ENCODE data around the gene MYO1B. TPM values are rescaled to one million over a fixed set of nuclear protein-coding genes. Genes with fewer than 3 reads are reported as not detected.

MYO1B gene
- total RNA-seq, 1 experiment from 2014 or later = 43.6 TPM

DNA sequence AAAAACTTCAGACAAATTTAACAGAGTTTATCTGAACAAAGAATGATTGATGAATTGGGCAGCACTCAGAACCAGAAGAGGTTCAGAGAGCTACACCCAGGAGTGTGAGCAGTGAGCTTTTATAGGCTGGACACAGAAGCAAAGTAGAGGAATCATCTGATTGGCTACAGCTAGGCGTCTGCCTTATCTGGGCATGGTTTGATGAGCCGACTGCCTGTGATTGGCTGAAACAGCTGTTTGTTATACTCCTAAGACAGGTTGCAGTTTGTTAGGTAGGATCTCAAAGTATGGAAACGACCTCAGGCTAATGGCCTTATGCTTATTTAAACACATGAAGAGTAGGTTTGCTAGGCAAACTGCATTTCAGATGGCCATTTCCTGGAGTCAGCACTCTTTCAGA lies 188.9 kb downstream of the MYO1B start (continued):
- TF ChIP-seq, protein P1, sequence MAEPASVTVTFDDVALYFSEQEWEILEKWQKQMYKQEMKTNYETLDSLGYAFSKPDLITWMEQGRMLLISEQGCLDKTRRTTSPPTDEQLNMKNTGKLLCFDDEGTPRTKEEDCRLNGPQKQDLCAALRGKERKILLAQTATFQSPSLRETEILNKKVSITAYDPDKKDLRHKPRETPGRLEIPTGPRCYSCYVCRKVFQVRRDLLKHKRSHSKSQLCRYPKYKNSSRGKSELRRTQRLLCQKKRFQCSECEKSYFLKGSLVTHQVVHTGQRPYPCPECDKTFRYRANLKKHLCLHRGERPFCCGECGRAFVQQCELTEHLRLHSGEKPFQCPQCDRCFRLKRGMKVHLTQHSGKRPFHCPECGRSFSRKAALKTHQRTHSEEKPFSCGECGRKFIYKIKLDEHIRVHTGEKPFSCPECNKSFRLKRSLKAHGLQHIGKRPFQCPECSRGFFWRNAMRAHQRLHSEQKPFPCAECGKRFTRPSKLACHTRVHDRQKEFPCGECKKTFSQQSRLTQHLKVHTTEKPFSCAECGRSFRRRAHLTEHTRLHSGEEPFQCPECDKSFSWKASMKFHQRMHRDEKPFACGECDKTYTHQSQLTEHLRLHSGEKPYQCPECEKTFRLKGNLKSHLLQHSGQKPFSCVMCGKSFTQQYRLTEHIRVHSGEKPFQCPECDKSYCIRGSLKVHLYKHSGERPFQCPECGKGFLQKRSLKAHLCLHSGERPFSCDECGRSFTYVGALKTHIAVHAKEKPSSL (CRISPR knock-in tag; conservative IDR thresholded peaks at IDR 0.05) = no peak

DNA sequence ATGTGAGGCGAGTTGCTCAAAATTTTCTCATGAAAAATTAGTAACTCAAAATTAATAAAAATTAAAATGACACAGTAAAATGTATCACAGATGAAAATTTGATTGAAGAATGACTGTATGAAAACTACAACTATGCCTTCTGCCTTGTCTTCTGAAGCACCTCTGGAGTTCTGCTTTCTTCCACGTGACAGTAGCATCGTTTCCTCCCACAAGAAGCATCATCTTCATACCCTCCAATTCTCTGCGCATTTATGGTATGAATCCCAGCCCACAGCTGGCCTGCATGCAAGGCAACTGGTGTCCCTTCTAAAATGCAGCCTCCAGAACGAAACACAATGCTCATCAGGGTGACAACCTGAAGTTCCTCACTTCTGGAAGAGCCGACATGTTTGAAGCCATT lies 189.9 kb downstream of the MYO1B start:
- Mint-ChIP-seq H3K4me1 (no peaks in the 10 kb centered on the region), H3K9me3 (peaks cover 13% of the 10 kb centered on the region), H3K27ac (no peak overlapping the region), H3K27me3 (ENCODE audit: low read depth) (no peaks in the 10 kb centered on the region), H3K36me3 (no peaks in the 10 kb centered on the region), H3K4me3 (no peak overlapping the region)
- TF ChIP-seq, protein P2, sequence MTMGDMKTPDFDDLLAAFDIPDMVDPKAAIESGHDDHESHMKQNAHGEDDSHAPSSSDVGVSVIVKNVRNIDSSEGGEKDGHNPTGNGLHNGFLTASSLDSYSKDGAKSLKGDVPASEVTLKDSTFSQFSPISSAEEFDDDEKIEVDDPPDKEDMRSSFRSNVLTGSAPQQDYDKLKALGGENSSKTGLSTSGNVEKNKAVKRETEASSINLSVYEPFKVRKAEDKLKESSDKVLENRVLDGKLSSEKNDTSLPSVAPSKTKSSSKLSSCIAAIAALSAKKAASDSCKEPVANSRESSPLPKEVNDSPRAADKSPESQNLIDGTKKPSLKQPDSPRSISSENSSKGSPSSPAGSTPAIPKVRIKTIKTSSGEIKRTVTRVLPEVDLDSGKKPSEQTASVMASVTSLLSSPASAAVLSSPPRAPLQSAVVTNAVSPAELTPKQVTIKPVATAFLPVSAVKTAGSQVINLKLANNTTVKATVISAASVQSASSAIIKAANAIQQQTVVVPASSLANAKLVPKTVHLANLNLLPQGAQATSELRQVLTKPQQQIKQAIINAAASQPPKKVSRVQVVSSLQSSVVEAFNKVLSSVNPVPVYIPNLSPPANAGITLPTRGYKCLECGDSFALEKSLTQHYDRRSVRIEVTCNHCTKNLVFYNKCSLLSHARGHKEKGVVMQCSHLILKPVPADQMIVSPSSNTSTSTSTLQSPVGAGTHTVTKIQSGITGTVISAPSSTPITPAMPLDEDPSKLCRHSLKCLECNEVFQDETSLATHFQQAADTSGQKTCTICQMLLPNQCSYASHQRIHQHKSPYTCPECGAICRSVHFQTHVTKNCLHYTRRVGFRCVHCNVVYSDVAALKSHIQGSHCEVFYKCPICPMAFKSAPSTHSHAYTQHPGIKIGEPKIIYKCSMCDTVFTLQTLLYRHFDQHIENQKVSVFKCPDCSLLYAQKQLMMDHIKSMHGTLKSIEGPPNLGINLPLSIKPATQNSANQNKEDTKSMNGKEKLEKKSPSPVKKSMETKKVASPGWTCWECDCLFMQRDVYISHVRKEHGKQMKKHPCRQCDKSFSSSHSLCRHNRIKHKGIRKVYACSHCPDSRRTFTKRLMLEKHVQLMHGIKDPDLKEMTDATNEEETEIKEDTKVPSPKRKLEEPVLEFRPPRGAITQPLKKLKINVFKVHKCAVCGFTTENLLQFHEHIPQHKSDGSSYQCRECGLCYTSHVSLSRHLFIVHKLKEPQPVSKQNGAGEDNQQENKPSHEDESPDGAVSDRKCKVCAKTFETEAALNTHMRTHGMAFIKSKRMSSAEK (CRISPR knock-in tag; IDR thresholded peaks at IDR 0.05; ENCODE audit: borderline replicate concordance) = no peak
- no peak for TF ChIP-seq FOXJ3 (CRISPR knock-in tag; IDR thresholded peaks at IDR 0.05; ENCODE audit: borderline replicate concordance)
- TF ChIP-seq, protein P3, sequence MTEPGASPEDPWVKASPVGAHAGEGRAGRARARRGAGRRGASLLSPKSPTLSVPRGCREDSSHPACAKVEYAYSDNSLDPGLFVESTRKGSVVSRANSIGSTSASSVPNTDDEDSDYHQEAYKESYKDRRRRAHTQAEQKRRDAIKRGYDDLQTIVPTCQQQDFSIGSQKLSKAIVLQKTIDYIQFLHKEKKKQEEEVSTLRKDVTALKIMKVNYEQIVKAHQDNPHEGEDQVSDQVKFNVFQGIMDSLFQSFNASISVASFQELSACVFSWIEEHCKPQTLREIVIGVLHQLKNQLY (CRISPR knock-in tag; IDR thresholded peaks at IDR 0.05) = no peak
- TF ChIP-seq SMAD3 (CRISPR knock-in tag; IDR thresholded peaks at IDR 0.05; ENCODE audit: borderline replicate concordance) = no peak
- TF ChIP-seq, protein P4, sequence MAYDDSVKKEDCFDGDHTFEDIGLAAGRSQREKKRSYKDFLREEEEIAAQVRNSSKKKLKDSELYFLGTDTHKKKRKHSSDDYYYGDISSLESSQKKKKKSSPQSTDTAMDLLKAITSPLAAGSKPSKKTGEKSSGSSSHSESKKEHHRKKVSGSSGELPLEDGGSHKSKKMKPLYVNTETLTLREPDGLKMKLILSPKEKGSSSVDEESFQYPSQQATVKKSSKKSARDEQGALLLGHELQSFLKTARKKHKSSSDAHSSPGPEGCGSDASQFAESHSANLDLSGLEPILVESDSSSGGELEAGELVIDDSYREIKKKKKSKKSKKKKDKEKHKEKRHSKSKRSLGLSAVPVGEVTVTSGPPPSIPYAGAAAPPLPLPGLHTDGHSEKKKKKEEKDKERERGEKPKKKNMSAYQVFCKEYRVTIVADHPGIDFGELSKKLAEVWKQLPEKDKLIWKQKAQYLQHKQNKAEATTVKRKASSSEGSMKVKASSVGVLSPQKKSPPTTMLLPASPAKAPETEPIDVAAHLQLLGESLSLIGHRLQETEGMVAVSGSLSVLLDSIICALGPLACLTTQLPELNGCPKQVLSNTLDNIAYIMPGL (CRISPR knock-in tag; IDR thresholded peaks at IDR 0.05) = no peak
- TF ChIP-seq ZNF423 (CRISPR knock-in tag; IDR thresholded peaks at IDR 0.05) = no peak
- TF ChIP-seq HMGA2 (CRISPR knock-in tag; IDR thresholded peaks at IDR 0.05) = no peak
- TF ChIP-seq GRHL2 (CRISPR knock-in tag; IDR thresholded peaks at IDR 0.05; ENCODE audit: insufficient replicate concordance, severe bottlenecking) = no peak
- TF ChIP-seq, protein P5, sequence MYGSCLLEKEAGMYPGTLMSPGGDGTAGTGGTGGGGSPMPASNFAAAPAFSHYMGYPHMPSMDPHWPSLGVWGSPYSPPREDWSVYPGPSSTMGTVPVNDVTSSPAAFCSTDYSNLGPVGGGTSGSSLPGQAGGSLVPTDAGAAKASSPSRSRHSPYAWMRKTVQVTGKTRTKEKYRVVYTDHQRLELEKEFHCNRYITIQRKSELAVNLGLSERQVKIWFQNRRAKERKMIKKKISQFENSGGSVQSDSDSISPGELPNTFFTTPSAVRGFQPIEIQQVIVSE (CRISPR knock-in tag; IDR thresholded peaks at IDR 0.05; ENCODE audit: borderline replicate concordance) = no peak
- TF ChIP-seq, protein P6, sequence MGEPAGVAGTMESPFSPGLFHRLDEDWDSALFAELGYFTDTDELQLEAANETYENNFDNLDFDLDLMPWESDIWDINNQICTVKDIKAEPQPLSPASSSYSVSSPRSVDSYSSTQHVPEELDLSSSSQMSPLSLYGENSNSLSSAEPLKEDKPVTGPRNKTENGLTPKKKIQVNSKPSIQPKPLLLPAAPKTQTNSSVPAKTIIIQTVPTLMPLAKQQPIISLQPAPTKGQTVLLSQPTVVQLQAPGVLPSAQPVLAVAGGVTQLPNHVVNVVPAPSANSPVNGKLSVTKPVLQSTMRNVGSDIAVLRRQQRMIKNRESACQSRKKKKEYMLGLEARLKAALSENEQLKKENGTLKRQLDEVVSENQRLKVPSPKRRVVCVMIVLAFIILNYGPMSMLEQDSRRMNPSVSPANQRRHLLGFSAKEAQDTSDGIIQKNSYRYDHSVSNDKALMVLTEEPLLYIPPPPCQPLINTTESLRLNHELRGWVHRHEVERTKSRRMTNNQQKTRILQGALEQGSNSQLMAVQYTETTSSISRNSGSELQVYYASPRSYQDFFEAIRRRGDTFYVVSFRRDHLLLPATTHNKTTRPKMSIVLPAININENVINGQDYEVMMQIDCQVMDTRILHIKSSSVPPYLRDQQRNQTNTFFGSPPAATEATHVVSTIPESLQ (CRISPR knock-in tag; IDR thresholded peaks at IDR 0.05) = no peak
- TF ChIP-seq, protein P7, sequence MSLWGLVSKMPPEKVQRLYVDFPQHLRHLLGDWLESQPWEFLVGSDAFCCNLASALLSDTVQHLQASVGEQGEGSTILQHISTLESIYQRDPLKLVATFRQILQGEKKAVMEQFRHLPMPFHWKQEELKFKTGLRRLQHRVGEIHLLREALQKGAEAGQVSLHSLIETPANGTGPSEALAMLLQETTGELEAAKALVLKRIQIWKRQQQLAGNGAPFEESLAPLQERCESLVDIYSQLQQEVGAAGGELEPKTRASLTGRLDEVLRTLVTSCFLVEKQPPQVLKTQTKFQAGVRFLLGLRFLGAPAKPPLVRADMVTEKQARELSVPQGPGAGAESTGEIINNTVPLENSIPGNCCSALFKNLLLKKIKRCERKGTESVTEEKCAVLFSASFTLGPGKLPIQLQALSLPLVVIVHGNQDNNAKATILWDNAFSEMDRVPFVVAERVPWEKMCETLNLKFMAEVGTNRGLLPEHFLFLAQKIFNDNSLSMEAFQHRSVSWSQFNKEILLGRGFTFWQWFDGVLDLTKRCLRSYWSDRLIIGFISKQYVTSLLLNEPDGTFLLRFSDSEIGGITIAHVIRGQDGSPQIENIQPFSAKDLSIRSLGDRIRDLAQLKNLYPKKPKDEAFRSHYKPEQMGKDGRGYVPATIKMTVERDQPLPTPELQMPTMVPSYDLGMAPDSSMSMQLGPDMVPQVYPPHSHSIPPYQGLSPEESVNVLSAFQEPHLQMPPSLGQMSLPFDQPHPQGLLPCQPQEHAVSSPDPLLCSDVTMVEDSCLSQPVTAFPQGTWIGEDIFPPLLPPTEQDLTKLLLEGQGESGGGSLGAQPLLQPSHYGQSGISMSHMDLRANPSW (CRISPR knock-in tag; conservative IDR thresholded peaks at IDR 0.05; ENCODE audit: low read depth) = no peak
- TF ChIP-seq RORB (CRISPR knock-in tag; IDR thresholded peaks at IDR 0.05) = no peak
- TF ChIP-seq, protein P8, sequence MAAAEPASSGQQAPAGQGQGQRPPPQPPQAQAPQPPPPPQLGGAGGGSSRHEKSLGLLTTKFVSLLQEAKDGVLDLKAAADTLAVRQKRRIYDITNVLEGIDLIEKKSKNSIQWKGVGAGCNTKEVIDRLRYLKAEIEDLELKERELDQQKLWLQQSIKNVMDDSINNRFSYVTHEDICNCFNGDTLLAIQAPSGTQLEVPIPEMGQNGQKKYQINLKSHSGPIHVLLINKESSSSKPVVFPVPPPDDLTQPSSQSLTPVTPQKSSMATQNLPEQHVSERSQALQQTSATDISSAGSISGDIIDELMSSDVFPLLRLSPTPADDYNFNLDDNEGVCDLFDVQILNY (CRISPR knock-in tag; IDR thresholded peaks at IDR 0.05) = no peak
- no peak for TF ChIP-seq GTF2I (CRISPR knock-in tag; conservative IDR thresholded peaks at IDR 0.05)
- DNase-seq (ENCODE audit: low spot score) (no peak), ATAC-seq (no peak)
- CTCF ChIA-PET = no interaction called here
- POLR2A ChIA-PET = no interaction called here
